GM21447 (cell line): ENCODE data around the gene INTS11.
A peak's percentile ranks its signal among the peaks of the same experiment; 100 is the strongest.

Source experiments
- ATAC-seq: cut with Tn5 transposase; IDR thresholded peaks from one replicate; pipeline ENCODE4 v1.9.1; 2021; ENCODE audit not compliant: unreplicated experiment

Gene INTS11

DNA sequence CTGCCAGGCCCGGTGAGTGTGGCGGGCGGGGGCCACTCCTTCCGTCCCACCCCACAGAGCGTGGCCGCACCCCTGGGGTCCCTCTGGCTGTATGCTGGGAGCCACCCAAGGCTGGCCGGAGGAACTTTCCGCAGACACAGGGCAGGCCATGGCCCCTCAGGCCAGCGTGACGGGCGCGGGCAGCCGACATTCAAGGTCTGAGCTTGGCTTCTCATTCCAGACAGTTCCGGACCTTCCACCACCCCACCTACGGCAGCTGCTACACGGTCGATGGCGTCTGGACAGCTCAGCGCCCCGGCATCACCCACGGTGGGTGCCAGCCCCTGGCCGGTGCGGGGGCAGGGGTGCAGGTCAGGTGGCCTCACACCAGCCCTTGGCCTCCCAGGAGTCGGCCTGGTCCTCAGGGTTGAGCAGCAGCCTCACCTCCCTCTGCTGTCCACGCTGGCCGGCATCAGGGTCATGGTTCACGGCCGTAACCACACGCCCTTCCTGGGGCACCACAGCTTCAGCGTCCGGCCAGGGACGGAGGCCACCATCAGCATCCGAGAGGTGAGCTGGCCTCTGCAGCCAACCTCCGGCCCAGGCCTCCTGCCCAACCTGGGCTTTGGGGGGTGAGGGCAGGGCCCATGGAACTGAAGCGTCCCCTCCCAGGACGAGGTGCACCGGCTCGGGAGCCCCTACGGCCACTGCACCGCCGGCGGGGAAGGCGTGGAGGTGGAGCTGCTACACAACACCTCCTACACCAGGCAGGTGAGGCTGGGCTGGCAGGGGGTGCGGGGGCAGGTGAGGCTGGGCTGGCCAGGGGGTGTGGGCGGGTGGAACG lies 37.0 kb downstream of the INTS11 start:
- no peak for ATAC-seq

DNA sequence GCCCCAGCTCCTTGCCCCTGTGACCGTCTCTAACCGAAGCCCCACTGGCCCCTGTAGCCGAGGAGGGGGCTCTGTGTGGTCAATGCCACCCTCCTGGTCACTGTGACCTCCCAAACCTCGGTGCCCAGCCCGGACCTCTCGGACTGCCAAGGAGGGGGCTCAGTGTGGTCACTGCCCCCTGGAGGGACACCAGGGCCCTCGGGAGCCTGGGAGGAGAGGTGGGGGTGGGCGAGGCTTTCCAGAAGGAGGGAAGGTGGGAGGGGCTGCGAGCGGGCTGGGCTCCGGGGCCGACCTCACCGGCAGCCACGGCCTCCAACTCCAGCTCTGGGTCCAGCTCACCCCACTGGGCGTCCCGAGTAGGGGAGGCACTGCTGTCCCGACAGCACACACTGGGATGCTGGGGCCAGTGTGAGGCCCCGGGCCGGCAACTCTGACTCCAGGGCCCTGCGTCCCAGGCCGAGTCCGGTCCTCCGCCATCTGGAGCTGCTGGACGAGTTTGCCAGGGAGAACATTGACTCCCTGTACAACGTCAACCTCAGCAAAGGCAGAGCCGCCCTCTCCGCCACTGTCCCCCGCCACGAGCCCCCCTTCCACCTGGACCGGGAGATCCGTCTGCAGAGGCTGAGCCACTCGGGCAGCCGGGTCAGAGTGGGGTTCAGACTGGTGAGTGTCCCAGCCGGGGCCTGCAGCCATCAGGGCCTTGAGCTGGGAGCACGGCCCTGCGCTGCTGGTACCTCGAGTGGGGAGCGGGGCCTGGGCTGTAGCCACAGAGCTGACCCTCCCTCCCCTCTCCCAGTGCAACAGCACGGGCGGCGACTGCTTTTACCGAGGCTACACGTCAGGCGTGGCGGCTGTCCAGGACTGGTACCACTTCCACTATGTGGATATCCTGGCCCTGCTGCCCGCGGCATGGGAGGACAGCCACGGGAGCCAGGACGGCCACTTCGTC lies 37.9 kb downstream of the INTS11 start:
- no peak for ATAC-seq

DNA sequence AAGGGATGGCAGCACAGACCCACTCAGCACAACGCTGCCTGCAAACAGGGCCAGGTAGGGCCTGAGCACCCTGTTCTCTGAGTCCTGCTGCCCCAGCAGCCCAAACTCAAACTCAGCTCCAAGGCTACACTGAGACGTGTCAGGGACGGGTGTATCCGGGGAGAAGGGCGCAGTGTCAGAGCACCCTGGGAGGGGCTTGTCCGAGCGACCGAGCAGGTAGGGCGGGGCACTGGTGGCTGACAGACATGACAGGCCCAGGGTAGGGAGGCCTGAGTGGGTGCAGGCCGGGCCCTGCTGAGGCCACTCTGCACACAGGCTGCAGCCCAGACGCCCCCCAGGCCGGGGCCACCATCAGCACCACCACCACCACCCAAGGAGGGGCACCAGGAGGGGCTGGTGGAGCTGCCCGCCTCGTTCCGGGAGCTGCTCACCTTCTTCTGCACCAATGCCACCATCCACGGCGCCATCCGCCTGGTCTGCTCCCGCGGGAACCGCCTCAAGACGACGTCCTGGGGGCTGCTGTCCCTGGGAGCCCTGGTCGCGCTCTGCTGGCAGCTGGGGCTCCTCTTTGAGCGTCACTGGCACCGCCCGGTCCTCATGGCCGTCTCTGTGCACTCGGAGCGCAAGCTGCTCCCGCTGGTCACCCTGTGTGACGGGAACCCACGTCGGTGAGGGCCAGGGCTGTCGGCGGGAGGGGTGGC lies 38.7 kb downstream of the INTS11 start:
- no peak for ATAC-seq

DNA sequence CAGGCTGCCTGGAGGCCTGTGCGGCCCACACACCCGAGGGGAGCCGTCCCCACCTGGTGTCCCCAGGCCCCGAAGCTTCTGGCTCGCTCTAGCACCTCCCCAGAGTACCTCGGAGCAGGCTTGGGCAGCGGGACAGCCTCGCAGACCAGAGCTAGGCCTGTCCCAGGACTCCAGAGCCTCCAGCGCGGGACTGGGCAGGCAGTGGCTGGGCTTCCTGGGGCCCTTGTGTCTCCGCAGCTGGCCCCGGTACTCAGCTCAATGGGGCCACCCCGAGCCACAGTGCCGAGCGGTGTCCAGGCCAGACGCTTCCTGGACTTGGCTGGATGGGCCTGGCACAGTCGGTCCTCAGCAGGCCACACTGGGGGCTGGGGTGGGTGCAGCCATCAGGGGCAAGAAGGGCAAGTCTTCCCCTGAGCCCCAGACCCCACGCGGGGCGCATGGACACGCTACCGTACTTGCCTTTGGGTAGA lies 39.3 kb downstream of the INTS11 start:
- ATAC-seq = no peak

DNA sequence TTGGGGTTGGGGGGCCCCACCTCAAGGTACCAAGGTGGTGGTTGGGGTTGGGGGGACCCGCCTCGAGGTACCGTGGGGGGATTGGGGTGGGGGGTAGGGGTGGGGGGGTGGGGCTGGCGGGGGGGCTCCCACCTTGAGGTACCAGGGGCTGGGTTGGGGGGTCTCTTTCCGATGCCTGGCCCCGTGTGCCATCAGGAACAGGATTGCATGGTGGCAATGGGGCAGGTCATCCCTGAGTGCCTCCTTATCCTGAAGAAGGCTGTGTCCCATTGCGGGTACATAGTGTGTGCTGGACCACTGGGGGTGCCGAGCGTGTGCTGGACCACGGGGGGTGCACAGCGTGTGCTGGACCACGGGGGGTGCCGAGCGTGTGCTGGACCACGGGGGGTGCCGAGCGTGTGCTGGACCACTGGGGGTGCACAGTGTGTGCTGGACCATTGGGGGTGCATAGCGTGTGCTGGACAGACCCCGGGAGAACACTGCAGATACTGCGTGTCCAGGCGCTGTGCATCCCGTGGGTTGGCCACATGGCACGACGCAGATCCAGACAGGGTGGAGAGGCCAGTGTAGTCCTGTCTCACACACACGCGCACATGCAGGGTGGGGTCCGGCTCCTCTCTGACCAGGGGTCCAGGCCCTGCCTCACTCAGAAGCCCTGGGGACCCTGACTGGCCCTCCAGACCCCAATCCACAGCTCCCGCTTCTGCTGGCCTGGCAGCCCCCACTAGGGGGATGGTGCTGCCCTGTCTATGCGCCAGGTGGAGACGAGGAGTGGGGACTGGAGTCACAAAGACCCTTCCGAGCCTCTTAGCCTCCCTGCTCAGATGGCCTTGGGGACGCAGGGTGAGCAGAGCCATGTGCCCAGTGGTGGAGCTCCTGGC lies 40.0 kb downstream of the INTS11 start:
- no peak for ATAC-seq

DNA sequence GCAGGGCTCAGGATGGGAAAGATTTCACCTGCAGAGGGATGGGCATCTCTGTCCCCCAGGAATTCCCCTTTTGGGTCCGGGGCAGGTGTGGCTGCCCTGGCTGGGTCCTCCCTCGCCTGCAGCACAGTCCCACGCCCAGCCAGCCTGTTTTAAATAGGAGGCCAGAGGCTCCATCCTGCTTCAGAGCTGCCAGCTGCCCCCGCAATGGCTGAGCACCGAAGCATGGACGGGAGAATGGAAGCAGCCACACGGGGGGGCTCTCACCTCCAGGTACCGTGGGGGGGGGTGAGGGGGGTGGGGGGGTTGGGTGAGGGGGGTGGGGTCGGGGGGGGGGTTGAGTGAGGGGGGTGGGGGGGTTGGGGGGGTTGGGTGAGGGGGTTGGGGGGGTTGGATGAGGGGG lies 40.6 kb downstream of the INTS11 start:
- no peak for ATAC-seq

DNA sequence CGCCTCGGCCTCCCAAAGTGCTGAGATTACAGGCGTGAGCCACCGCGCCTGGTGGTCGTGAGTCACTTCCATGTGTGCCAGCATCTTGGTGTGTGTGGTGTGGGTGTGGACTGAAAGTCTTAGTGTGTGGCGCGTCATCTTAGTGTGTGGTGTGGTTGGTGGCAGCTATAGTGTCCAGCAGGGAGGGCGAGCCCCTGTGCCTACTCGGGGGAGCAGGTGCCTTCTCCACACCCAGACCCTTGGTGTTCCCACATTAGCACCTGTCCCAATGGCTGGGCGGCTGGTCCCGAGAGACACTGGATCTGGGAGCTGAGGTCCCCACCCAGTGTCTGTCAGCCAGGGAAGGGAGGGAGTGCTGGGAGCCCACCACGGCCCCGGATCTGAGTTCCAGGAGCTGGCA lies 41.5 kb downstream of the INTS11 start:
- ATAC-seq = no peak

DNA sequence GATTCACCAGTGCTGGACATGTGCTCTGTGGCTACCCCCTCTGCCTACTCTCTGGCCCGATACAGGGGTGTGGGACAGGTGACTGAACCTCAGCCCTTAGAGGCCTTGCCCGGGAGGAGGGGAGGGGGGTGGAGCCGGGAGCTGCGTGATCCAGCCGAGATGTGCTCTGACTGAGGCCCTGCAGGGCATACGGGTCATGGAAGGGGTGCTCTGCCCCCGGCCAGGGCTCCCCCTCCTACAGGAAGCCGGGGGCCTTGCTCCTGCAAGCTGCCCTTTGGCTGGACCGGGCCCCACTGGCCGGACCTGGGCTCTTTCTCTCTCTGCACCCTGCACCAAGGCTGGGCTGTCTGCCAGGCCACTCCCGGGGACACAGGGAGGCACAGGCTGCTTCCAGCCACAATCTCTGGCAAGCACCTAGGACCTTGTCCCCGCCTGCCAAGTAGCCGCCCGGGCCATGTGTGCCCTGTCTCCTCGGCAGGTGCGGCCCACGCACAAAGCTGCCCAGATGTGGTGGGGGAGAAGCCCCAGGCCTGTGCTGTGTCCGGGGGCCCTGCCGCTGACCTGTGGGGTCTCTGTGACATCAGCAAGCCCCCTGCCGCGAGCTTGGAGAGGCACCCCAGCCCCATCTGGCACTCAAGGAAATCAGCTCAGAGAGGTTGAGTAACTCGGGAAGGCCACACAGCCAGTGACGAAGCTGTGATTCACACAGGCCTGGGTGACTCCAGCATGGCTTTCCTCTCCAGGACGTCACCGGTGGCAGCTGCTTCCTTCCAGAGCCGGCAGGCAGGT lies 42.7 kb downstream of the INTS11 start:
- no peak for ATAC-seq

DNA sequence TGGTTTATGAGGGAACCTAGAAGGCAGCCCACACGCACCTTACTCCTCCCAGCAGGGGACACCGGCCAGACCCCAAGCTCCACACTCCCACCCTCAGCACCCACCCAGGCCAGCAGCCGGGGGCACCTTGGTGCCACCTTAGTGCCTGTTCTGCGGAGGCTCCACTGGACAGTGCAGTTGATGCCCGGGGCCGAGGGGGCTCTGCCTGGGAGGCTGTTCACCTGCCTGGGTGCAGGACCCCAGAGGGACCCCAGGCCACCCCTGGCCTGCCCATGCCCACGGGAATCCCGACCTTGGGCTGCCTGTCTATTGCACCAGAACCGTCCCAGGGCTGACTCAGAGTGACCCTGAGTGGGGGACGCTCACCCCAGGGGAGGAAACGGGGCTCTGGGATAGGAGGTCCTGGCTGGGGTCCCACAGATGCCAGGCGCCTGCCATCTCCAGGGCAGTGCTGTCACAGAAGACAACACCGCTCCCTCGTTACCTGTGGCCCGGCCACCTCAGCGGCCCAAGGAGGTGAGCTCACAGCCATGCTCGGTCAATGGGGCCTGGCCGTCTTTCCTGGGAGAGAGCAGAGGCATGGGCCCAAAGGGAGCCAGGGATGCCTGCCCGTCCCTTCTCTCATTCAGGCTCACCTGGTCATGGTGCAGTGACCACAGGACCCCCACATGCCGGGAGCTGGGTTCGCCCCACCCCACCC lies 43.5 kb downstream of the INTS11 start:
- ATAC-seq = no peak

DNA sequence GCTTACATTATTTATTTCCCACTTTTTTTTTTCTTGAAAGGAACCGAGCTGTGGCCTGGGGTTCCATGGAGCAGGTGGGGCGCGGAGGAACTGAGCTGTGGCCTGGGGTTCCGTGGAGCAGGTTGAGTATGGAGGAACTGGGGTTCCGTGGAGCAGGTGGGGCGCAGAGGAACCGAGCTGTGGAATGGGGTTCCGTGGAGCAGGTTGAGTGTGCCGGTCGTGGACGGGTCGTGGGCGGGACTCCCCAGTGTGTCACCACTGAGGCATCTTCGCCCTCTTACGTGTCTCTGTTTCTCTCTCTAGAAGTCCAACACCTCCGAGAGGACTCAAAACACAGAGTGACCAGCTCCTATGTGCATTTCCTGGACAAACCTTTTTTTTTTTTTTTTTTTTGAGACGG lies 45.4 kb downstream of the INTS11 start:
- no peak for ATAC-seq

DNA sequence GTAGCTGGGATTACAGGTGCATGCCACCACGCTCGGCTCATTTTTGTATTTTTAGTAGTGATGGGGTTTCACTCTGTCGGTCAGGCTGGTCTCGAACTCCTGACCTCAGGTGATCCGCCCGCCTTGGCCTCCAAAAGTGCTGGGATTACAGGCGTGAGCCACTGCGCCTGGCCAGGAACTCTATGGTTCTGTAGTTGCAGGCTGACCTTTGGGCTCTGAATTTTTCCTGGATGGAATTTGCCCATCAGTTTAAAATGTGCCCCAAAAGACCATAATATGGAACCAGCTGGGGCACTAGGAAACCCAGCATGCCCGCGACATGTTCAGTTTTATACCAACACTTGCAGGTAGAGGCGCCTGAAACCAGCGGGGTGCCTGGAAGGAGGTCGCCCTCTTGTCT lies 45.8 kb downstream of the INTS11 start:
- ATAC-seq = no peak

DNA sequence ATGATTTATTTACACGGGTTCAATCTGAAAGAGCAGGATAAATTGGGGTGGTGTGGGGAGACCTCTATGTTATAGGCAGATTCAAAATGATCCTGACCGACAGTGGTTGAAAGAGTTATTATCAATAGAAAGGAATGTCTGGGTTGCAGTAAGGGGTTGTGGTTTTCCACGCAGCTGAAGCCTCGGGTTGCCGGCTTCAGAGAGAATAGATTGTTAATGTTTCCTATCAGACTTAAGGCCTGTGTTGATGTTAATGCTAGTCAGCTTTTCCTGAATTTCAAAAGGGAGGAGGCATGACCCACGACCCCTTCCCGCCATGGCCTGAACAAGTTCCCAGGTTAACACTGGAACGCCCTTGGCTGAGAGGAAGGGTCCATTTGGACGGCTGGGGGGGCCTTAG lies 48.6 kb downstream of the INTS11 start:
- ATAC-seq = no peak

DNA sequence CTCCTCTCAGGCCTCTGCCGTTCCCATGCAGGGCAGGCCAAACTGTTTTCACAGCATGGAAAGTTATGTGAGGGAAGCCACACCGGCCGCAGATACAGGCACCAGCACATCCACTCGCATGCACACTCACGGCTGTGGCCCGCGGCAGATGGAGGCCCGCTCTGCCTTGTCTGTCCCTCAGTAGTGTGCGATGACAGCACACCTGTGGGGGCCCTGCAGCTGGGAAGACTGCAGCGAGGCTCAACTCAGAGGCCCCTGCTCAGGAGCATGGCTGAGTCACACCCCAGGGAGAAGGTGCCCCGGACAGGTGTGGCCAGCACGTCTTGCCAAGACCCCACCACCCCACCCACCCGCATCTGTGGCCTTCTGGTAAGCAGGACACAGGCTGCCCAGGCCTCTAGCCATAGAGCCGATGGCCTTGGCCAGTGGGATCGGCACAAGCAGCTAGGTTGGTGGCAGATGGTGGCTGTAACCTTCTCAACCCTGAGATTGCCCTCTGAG lies 49.5 kb downstream of the INTS11 start:
- no peak for ATAC-seq

DNA sequence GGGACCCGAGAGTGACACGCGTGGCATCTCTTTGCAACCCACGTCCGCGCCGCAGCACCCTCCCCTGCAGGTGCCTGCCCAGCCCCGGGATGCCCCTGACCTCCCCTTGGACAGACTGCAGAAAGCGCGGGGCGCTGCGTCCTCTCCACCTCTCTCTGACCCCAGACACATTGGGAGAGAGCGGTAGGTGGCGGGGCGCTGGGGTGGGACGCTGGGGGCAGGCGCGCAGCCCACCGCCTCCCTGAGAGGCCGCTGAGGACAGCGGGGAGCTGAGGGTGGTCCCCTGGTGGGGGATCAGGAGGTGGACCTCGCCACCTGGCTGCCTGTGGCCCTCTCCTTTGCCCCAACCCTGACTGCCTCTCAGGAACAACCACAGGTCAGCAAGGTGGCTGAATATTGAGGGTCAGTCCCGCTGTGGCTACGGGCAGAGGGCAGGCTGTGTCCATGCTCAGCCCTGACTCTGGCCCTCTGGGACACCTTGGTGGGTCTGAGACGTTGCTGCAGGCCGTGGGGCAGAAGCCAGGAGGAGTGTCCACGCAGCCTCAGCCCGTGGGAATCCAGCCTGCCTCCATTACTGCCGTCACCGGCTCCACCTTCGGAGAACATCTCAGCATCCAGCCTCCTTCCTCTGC lies 50.0 kb downstream of the INTS11 start:
- ATAC-seq = no peak

DNA sequence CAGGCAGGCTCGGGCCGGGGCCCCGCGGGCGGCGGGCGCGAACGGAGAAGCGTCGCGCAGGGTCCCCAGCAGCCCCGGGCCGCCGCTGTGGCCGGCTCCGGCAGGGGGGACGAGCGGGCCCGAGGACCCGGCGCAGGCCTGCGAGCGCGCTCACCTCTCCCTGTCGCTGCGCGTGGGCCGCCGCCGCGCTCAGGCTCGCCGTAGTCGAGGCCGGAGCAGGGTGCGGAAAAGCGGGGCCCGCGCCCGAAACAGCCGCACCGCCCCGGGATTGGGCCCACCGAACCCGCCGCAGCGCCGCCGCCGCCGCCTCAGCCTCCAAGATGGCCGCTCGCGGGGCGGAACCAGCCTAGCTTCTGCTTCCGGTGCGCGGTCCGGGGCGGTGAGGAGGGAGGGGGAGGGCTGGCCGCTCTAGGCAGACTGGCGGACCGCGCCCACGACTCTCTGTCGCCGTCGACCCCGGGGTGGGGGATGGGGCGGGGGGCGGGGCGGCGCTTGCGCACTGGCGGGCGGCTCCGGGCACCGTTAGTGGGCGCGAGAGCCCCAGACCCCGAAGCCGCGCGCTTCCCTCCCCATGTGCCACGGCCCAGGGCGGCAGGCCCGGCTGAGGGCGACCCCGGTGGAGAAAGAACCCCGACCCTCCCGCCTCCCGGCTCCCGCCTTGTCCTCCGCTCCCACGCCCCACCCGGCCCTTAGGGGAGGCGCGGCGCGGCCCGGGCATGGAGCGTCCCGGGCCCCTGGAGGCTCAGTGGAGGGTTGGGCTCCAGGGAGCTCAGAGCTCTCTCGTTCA lies 50.8 kb downstream of the INTS11 start, which contains the start of gene UBE2J2:
Gene UBE2J2 (minus strand): TSS at position 343 of the 787 bp plus-strand sequence. CDS start 5,862 bp downstream, outside the sequence.
- ATAC-seq = peak; percentile 76

DNA sequence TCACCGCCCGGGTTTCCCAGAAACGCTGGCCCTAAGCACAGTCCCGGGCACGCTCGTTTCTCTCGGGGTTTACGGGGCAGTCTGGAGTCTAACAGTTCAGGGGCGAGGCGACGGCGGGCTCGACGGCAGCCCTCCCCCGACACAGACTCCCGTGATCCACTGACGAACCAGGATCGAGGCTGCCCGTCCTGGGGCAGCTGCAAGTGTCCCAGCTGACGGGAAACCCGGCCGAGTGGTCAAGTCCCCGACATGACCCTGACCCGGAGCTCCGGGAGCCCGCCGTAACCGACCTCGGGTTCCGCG lies 51.3 kb downstream of the INTS11 start:
- ATAC-seq = peak; percentile 9

DNA sequence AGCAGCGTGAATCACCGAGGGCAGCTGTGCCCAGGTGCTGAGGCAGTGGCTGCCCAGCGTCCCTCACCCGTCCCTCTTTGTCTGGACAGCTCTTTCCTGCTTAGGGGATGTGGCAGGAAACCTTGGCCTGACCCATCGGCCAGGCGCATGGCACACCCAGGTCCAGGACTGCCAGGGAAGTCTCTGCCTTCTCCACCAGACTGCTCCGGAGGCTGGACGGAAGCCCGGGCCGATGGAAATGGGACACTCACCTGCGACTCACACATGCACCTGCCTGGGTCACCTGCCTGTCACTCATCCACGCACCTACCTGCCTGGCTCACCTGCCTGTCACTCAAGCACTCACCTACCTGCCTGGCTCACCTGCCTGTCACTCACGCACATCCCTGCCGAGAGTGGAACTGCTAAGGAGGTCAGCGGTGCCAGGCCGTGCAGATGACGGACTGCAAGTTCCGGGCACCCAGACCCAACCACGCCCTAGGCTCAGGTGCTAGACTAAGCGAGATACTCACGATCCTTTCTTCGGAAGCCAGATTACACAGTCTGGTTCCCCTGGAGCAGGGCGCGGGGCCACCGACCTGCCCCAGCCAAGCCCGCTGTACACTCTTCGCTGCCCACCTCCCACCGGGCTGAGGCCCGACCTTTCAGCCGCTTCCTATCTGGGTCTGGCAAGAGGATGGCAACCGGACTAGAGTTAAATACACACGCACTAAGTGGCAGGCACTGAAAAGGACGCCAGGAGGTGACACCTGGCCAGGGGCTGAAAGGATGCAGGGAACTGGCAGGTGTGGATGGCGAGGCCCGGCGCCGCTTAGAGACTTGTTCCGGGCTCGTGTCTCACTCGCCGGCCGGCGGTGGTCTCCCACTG lies 51.9 kb downstream of the INTS11 start:
- ATAC-seq = no peak
